NT2/D1 (cell line): ENCODE data around the gene VSNL1.

Source experiments
- DNase-seq: peaks from one replicate; pipeline ENCODE4 v3.0.0-alpha.2; 2011; ENCODE audit warnings: low read depth, low spot score
- H3K27me3 ChIP-seq: 2 replicates; pipeline ENCODE4 v1.6.0; 2011; ENCODE audit warnings: mild to moderate bottlenecking; ENCODE audit not compliant: insufficient read length, insufficient read depth
- H3K36me3 ChIP-seq: 2 replicates; pipeline ENCODE4 v1.6.1; 2011; ENCODE audit warnings: mild to moderate bottlenecking, low read length, mixed read lengths; ENCODE audit not compliant: insufficient read depth, insufficient read length
- H3K4me1 ChIP-seq: 2 replicates; pipeline ENCODE4 v1.5.1; 2011; ENCODE audit not compliant: insufficient read depth, insufficient read length
- H3K4me3 ChIP-seq: 2 replicates; pipeline ENCODE4 v1.5.1; 2011; ENCODE audit warnings: low read depth; ENCODE audit not compliant: insufficient read length
- H3K9ac ChIP-seq: 2 replicates; pipeline ENCODE4 v1.6.0; 2011; ENCODE audit warnings: low read depth; ENCODE audit not compliant: insufficient read length
- H3K9me3 ChIP-seq: 2 replicates; pipeline ENCODE4 v1.5.1; 2011; ENCODE audit warnings: mild to moderate bottlenecking, low read length; ENCODE audit not compliant: insufficient read depth
- SUZ12 ChIP-seq: IDR thresholded peaks from 2 replicates; pipeline ENCODE4 v1.6.1; 2011; ENCODE audit not compliant: insufficient read length, insufficient read depth; ENCODE audit errors: extremely low read depth
- YY1 ChIP-seq: IDR thresholded peaks from 2 replicates; pipeline ENCODE4 v1.6.1; 2011; ENCODE audit not compliant: insufficient read length, insufficient read depth
- ZNF274 ChIP-seq: IDR thresholded peaks from 2 replicates; pipeline ENCODE4 v1.6.1; 2011; ENCODE audit warnings: mild to moderate bottlenecking, low read depth, low read length

The VSNL1 gene

GRCh38 chr2:17518212-17519154 is 22.0 kb upstream of the VSNL1 start, which contains the start of gene RAD51AP2:
Gene RAD51AP2, minus strand, starts transcription at chr2:17518440. Its CDS starts 25 bp downstream, at chr2:17518415.
- no peaks in the 10 kb centered on the region for H3K4me1 ChIP-seq
- peak; percentile 76 for DNase-seq
- H3K9ac ChIP-seq, result peak within 1 kb of the TSS; percentile 72
- H3K36me3 ChIP-seq, result no peaks in the 10 kb centered on the region
- no peaks in the 10 kb centered on the region for H3K9me3 ChIP-seq
- H3K4me3 ChIP-seq, result peak within 1 kb of the TSS; percentile 26
- no peak for TF ChIP-seq ZNF274
- no peak for TF ChIP-seq YY1
- TF ChIP-seq SUZ12, result no peak
- no peaks in the 10 kb centered on the region for H3K27me3 ChIP-seq

- no peak for DNase-seq
- no peaks in the 10 kb centered on the region for H3K36me3 ChIP-seq
- no peak overlapping the region for H3K4me3 ChIP-seq
These were observed 21.0 kb upstream of the VSNL1 start for GRCh38 chr2:17519486-17519885.

GRCh38 chr2:17520761-17521160 is 19.7 kb upstream of the VSNL1 start:
- Histone ChIP-seq H3K36me3 (no peaks in the 10 kb centered on the region), H3K27me3 (no peaks in the 10 kb centered on the region), H3K9ac (no peak overlapping the region), H3K4me1 (no peaks in the 10 kb centered on the region), H3K9me3 (no peaks in the 10 kb centered on the region), H3K4me3 (no peak overlapping the region)
- DNase-seq, result no peak
- TF ChIP-seq ZNF274 (no peak), SUZ12 (no peak), YY1 (no peak)

More at GRCh38 chr2:17519486-17519885, 21.0 kb upstream of the VSNL1 start:
- H3K27me3 ChIP-seq, result no peaks in the 10 kb centered on the region
- H3K4me1 ChIP-seq, result no peaks in the 10 kb centered on the region
- no peaks in the 10 kb centered on the region for H3K9me3 ChIP-seq
- no peak overlapping the region for H3K9ac ChIP-seq
- TF ChIP-seq YY1 (no peak), SUZ12 (no peak), ZNF274 (no peak)

DNA sequence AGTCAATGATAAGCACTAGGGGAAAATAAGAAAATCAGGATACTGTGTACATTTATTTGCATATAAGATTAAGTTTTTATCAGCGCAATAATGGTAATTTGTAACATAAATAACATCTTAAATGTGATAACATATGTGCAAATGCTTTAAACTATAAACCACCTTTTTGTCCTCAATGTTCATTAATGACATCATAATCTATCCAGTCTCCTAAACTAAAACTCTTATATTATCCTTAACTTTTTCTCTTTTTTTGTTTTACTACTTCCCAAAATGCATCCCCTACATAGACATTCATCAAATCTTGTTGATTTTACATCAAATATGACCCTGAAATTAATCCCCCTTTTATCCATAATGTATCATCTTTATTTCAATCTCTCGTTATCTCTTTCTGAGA is 18.9 kb upstream of the VSNL1 start:
- TF ChIP-seq ZNF274, result no peak
- TF ChIP-seq YY1, result no peak
- TF ChIP-seq SUZ12, result no peak
- Histone ChIP-seq H3K4me1 (no peaks in the 10 kb centered on the region), H3K4me3 (no peak overlapping the region), H3K9me3 (no peaks in the 10 kb centered on the region), H3K36me3 (no peaks in the 10 kb centered on the region), H3K9ac (no peak overlapping the region), H3K27me3 (no peaks in the 10 kb centered on the region)
- DNase-seq, result no peak

DNA sequence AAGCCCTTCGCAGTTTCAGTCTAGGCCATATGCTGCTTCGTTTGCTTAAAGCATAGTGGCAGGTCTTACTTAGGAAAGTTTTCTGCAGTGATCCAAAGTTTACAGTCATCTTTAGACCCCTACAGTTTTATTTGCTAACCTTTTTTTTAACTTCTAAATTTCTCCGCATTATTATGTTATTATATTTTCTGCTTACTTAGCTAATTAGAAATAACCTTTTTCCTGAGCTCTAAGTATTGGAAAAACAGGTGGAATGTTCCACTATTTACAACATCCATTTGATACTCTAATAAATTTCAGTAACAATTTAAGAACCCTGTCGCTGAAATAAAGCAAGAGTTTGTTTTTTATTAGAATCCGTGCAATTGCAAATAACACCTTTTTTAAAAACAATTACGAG is 18.2 kb upstream of the VSNL1 start:
- no peak overlapping the region for H3K4me3 ChIP-seq
- no peaks in the 10 kb centered on the region for H3K4me1 ChIP-seq
- DNase-seq, result no peak
- no peaks in the 10 kb centered on the region for H3K27me3 ChIP-seq
- H3K9ac ChIP-seq, result no peak overlapping the region
- TF ChIP-seq YY1 (no peak), ZNF274 (no peak), SUZ12 (no peak)
- no peaks in the 10 kb centered on the region for H3K9me3 ChIP-seq
- H3K36me3 ChIP-seq, result no peaks in the 10 kb centered on the region

DNA sequence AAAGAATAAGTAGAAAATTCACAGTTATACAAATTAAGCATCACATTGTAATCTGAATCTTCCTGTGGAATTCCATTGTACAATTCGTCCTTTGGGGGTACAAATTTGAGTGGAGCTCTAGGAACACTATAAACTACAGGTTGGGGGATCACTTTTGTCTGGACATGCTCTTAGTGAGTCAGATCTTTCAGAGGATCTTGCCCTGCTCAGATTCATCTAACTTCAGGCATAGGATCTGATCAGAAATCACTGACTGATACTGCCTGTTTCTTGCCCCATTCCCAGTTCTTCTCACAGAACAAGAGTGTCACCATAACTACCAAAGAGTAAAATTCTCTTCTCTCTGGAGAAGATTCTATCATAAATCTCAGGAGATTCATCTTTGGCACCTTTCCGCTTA is 10.7 kb upstream of the VSNL1 start:
- TF ChIP-seq SUZ12 (no peak), YY1 (no peak), ZNF274 (no peak)
- H3K36me3 ChIP-seq, result no peaks in the 10 kb centered on the region
- no peaks in the 10 kb centered on the region for H3K4me1 ChIP-seq
- no peak overlapping the region for H3K4me3 ChIP-seq
- no peaks in the 10 kb centered on the region for H3K9me3 ChIP-seq
- H3K9ac ChIP-seq, result no peak overlapping the region
- DNase-seq, result no peak
- no peaks in the 10 kb centered on the region for H3K27me3 ChIP-seq

- Histone ChIP-seq H3K4me3 (no peak overlapping the region), H3K9ac (no peak overlapping the region), H3K4me1 (no peaks in the 10 kb centered on the region), H3K9me3 (no peaks in the 10 kb centered on the region), H3K27me3 (peaks cover 20% of the 10 kb centered on the region), H3K36me3 (no peaks in the 10 kb centered on the region)
- no peak for TF ChIP-seq SUZ12
- no peak for TF ChIP-seq ZNF274
- TF ChIP-seq YY1, result no peak
- no peak for DNase-seq
These were observed 7.0 kb upstream of the VSNL1 start for GRCh38 chr2:17533546-17533945.
